Keratinocyte (primary cell): ENCODE measurements around the gene CCDC102A. TPM values are rescaled to one million over a fixed set of nuclear protein-coding genes. Genes with fewer than 3 reads are reported as not detected.

Experiments used
- DNase-seq: peaks from one replicate; pipeline ENCODE4 v3.0.0-alpha.2; 2011; ENCODE audit warnings: low read depth, missing footprints, low spot score
- FAIRE-seq: peaks from 2 replicates; lab custom pipeline; 2011; peaks lifted over from hg19 to GRCh38; lab: Jason Lieb, UNC
- H2AFZ ChIP-seq: 2 replicates; pipeline ENCODE4 v1.6.0; 2012; ENCODE audit warnings: low read length, control low read depth, inconsistent platforms; ENCODE audit not compliant: control insufficient read depth
- H3K27ac ChIP-seq: 2 replicates; pipeline ENCODE4 v1.5.1; 2011; ENCODE audit warnings: low read length; ENCODE audit not compliant: control insufficient read depth, insufficient read depth
- H3K27me3 ChIP-seq: 3 replicates; pipeline ENCODE4 v1.6.0; 2011; ENCODE audit warnings: low read length; ENCODE audit not compliant: control insufficient read depth, insufficient read depth; ENCODE audit errors: extremely low read depth
- H3K36me3 ChIP-seq, 2 experiments: 2 replicates in 1 of 2; 3 replicates in 1 of 2; pipeline ENCODE4 v1.5.1; 2011; ENCODE audit warnings: low read length in 2 of 2, mild to moderate bottlenecking in 1 of 2; ENCODE audit not compliant: control insufficient read depth in 2 of 2, insufficient read depth in 2 of 2; ENCODE audit errors: extremely low read depth in 1 of 2
- H3K4me1 ChIP-seq: 3 replicates; pipeline ENCODE4 v1.5.1; 2011; ENCODE audit warnings: low read length; ENCODE audit not compliant: control insufficient read depth, insufficient read depth; ENCODE audit errors: extremely low read depth
- H3K4me2 ChIP-seq: 3 replicates; pipeline ENCODE4 v1.6.0; 2011; ENCODE audit warnings: low read depth, low read length; ENCODE audit not compliant: control insufficient read depth, insufficient read depth; ENCODE audit errors: extremely low read depth
- H3K4me3 ChIP-seq, 3 experiments: fragments of 200-600 bp in 1 of 3; sonication (generic) in 1 of 3; 2 replicates in 2 of 3; 3 replicates in 1 of 3; pipeline ENCODE4 v1.5.1; 2011 to 2016; ENCODE audit warnings: low read length in 3 of 3, mild to moderate bottlenecking in 3 of 3, control low read depth in 2 of 3, inconsistent platforms in 1 of 3, low read depth in 1 of 3, mixed read lengths in 1 of 3, mixed run types in 1 of 3, moderate library complexity in 1 of 3; ENCODE audit not compliant: control insufficient read depth in 2 of 3, insufficient read depth in 2 of 3; ENCODE audit errors: extremely low read depth in 1 of 3
- H3K79me2 ChIP-seq: 2 replicates; pipeline ENCODE4 v1.6.0; 2012; ENCODE audit warnings: low read length; ENCODE audit not compliant: control insufficient read depth, insufficient read depth
- H3K9ac ChIP-seq: 3 replicates; pipeline ENCODE4 v1.6.0; 2011; ENCODE audit warnings: low read length; ENCODE audit not compliant: control insufficient read depth, insufficient read depth; ENCODE audit errors: extremely low read depth
- H3K9me1 ChIP-seq: 3 replicates; pipeline ENCODE4 v1.6.0; 2011; ENCODE audit warnings: low read length; ENCODE audit not compliant: control insufficient read depth, insufficient read depth; ENCODE audit errors: extremely low read depth
- H3K9me3 ChIP-seq: 2 replicates; pipeline ENCODE4 v1.5.1; 2012; ENCODE audit warnings: low read depth, low read length; ENCODE audit not compliant: control insufficient read depth
- H4K20me1 ChIP-seq: 3 replicates; pipeline ENCODE4 v1.6.0; 2011; ENCODE audit warnings: low read length; ENCODE audit not compliant: control insufficient read depth, insufficient read depth; ENCODE audit errors: extremely low read depth
- EZH2 ChIP-seq: IDR thresholded peaks from one replicate; pipeline ENCODE4 v1.6.1; 2012; ENCODE audit warnings: inconsistent platforms, mild to moderate bottlenecking, low read length, moderate library complexity
- dilution Hi-C: fragments of 300-500 bp; cut with MboI; formaldehyde crosslinking; loops from one replicate; pipeline ENCODE4 v1.7.0; 2020; ENCODE audit warnings: low sequenced_read_pairs; ENCODE audit not compliant: extremely low pct_ligation_motif_present
- polyA plus RNA-seq, 5 experiments: library from polyadenylated mRNA; depleted of rRNA in 3 of 5; stranded (reverse) in 3 of 5; stranded (forward) in 1 of 5; unstranded in 1 of 5; fragments of >200 nt; gene quantifications; 1 replicate in 1 of 5; 2 replicates in 3 of 5; 3 replicates in 1 of 5; pipeline versions ENCODE4 v1.2.1 to v1.2.3, GENCODE V29; 2011 to 2012; ENCODE audit warnings: missing spikeins in 2 of 5, low read depth in 1 of 5, low replicate concordance in 1 of 5
- TF ChIP-seq, protein P1 (sequence below), 3 experiments: IDR thresholded peaks in 1 of 3; conservative IDR thresholded peaks in 1 of 3; optimal IDR thresholded peaks in 1 of 3; 2 replicates in 2 of 3; 3 replicates in 1 of 3; pipeline versions ENCODE3 to v1.5.1; 2011; ENCODE audit warnings: low read length in 3 of 3, mild to moderate bottlenecking in 3 of 3, moderate library complexity in 2 of 3, control low read depth in 1 of 3, inconsistent platforms in 1 of 3; ENCODE audit not compliant: insufficient read depth in 2 of 3; ENCODE audit errors: extremely low read depth in 1 of 3

Gene CCDC102A
- polyA plus RNA-seq, 1 donor (not counting 4 experiments of a cell fraction or from before 2014, with no cell fraction given): 2.2 TPM

DNA sequence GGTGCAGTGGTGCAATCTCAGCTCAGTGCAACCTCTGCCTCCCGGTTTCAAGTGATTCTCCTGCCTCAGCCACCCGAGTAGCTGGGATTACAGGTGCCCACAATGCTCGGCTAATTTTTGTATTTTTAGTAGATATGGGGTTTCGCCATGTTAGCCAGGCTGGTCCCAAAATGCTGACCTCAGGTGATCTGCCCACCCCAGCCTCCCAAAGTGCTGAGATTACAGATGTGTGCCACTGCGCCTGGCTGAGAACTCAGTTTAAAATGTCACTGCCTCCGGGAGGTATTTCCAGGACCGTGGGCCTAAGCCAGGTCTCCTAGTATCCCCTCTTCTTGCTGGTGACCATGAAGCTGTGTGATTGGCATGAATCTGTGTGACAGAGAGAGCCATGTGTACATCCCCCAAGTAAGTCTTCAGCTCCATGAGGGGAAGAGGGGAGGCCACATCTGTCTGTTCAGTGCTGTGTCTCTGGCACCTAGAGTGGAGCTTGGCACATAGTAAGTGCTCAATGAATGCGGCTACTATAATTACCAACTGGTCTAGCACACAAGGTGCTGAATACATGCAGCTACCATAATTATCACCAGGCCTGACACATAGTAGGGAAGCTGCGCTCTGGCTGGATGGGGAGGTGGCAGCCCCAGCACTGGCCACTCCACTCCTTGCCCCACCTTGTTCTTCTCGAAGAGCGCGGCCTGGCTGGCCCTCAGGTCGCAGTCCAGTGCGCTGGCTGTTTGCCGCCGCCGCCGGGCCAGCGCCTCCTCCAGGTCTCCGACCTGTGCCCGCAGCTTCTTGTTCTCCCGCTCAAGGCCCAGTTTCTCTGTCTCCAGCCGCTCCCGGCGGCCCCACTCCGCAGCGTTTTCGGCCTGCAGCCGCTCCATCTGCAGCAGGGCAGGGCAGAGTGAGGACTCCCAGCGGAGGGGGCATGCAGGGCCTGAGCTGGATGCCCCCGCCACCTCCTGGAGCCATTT is 18.7 kb downstream of the CCDC102A start:
- TF ChIP-seq, protein P1, sequence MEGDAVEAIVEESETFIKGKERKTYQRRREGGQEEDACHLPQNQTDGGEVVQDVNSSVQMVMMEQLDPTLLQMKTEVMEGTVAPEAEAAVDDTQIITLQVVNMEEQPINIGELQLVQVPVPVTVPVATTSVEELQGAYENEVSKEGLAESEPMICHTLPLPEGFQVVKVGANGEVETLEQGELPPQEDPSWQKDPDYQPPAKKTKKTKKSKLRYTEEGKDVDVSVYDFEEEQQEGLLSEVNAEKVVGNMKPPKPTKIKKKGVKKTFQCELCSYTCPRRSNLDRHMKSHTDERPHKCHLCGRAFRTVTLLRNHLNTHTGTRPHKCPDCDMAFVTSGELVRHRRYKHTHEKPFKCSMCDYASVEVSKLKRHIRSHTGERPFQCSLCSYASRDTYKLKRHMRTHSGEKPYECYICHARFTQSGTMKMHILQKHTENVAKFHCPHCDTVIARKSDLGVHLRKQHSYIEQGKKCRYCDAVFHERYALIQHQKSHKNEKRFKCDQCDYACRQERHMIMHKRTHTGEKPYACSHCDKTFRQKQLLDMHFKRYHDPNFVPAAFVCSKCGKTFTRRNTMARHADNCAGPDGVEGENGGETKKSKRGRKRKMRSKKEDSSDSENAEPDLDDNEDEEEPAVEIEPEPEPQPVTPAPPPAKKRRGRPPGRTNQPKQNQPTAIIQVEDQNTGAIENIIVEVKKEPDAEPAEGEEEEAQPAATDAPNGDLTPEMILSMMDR (optimal IDR thresholded peaks at IDR 0.05 in 1 of 3, IDR thresholded peaks at IDR 0.05 in 1 of 3, conservative IDR thresholded peaks at IDR 0.05 in 1 of 3; ENCODE audit: extremely low read depth in 1 of 3, insufficient read depth in 2 of 3, low read length in 3 of 3): no peak
- no peaks in the 10 kb centered on the region for H3K9me1 ChIP-seq
- FAIRE-seq (no peak), DNase-seq (no peak)
- H4K20me1 ChIP-seq: no peaks in the 10 kb centered on the region
- no peak overlapping the region for H3K9ac ChIP-seq
- no peaks in the 10 kb centered on the region for H3K4me1 ChIP-seq
- dilution Hi-C loops: no loop called here
- no peak overlapping the region for H3K4me3 ChIP-seq
- H2AFZ ChIP-seq: no peak overlapping the region
- H3K27ac ChIP-seq: no peak overlapping the region
- H3K4me2 ChIP-seq: no peak overlapping the region
- no peaks in the 10 kb centered on the region for H3K79me2 ChIP-seq
- H3K9me3 ChIP-seq: no peaks in the 10 kb centered on the region
- no peaks in the 10 kb centered on the region for H3K27me3 ChIP-seq
- peaks cover 0 to 2% of the 10 kb centered on the region in 2 experiments for H3K36me3 ChIP-seq

DNA sequence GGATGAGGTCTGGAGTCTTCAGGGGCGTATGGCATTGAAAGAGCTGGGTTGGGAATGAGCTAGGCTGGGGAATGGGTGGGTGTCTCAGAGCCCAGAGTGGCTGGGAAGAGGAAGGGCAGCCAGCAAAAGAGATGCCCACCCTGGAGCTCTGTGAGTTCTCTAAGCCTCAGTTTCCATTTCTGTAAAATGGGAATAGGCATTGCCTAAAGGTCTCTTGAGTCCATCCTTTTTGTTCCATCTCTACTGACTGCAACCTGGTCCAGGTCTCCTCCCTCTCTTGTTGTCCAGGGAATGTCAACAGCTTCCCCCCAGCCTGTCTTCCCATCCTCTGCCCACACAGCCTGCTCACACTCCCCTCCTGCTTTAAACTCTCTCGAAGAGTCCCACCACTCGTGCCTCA is 19.6 kb downstream of the CCDC102A start:
- TF ChIP-seq, protein P1 (optimal IDR thresholded peaks at IDR 0.05 in 1 of 3, IDR thresholded peaks at IDR 0.05 in 1 of 3, conservative IDR thresholded peaks at IDR 0.05 in 1 of 3; ENCODE audit: extremely low read depth in 1 of 3, insufficient read depth in 2 of 3, low read length in 3 of 3): no peak
- TF ChIP-seq EZH2: no peak
- Histone ChIP-seq H3K27ac (no peak overlapping the region), H3K9me1 (no peaks in the 10 kb centered on the region), H3K4me3 (no peak overlapping the region), H4K20me1 (no peaks in the 10 kb centered on the region), H3K4me1 (no peaks in the 10 kb centered on the region), H2AFZ (no peak overlapping the region), H3K4me2 (no peak overlapping the region), H3K9ac (no peak overlapping the region), H3K79me2 (no peaks in the 10 kb centered on the region), H3K27me3 (no peaks in the 10 kb centered on the region), H3K9me3 (no peaks in the 10 kb centered on the region), H3K36me3 (peaks cover 0 to 2% of the 10 kb centered on the region in 2 experiments)
- FAIRE-seq (no peak), DNase-seq (no peak)
- dilution Hi-C loops: no loop called here
